Peyer's patch (tissue), 4 donors: Measurements from ENCODE around the gene TMEM107.

Experiments
- POLR2A ChIP-seq, 2 donors: fragments of 450-650 bp; IDR thresholded peaks; one replicate each; pipeline ENCODE4 v1.5.1; 2017; ENCODE audit warnings: antibody characterized with exemption in 2 of 2, mild to moderate bottlenecking in 2 of 2, moderate library complexity in 2 of 2
- TF ChIP-seq, protein P1 (sequence below), 6 experiments: fragments of 450-650 bp in 4 of 6; fragments of 200-600 bp in 2 of 6; sonication (generic) in 1 of 6; IDR thresholded peaks; one replicate each; pipeline ENCODE4 v1.5.1; 2017 to 2019; ENCODE audit warnings: antibody characterized with exemption in 6 of 6, mild to moderate bottlenecking in 3 of 6, moderate library complexity in 1 of 6

DNA sequence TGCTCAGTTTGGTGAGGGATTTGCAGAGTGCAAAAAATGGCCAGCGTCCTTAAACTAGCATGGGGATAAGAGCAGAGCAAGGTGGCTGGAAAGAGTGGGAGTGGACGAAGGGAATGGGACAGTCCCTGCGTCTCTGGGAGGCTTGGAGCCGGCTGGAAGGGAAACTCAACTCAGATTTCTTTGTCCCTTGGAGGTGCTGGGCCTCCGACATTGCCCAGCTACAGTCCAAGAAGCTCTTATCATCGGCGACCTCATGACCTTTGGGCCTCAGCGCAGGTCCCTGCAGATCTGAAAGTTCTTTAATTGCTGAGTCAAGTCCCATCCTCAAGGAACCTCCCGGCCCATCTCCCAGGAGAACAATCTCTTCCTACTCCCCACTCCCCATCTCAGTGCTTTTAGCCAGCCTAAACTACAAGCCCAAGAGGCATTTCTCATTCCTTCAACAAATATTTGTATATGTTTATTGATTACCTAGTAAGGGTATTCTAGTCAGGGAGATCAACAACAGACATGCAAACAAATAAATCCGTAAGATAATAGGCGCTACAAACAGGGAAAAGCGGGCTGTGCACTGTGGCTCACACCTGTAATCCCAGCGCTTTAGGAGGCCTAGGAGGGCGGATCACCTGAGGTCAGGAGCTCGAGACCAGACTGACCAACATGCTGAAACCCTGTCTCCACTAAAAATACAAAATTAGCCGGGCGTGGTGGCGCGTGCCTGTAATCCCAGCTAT lies 985 bp upstream of the TMEM107 start:
- TF ChIP-seq, protein P1, sequence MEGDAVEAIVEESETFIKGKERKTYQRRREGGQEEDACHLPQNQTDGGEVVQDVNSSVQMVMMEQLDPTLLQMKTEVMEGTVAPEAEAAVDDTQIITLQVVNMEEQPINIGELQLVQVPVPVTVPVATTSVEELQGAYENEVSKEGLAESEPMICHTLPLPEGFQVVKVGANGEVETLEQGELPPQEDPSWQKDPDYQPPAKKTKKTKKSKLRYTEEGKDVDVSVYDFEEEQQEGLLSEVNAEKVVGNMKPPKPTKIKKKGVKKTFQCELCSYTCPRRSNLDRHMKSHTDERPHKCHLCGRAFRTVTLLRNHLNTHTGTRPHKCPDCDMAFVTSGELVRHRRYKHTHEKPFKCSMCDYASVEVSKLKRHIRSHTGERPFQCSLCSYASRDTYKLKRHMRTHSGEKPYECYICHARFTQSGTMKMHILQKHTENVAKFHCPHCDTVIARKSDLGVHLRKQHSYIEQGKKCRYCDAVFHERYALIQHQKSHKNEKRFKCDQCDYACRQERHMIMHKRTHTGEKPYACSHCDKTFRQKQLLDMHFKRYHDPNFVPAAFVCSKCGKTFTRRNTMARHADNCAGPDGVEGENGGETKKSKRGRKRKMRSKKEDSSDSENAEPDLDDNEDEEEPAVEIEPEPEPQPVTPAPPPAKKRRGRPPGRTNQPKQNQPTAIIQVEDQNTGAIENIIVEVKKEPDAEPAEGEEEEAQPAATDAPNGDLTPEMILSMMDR (IDR thresholded peaks at IDR 0.05), result no peak
- TF ChIP-seq POLR2A (IDR thresholded peaks at IDR 0.05), result no peak
